NCI-H128 (cell line): ENCODE measurements around the gene SLC10A7.

Experiments
- DNase-seq: peaks from one replicate; lab custom pipeline; 2025; ENCODE audit not compliant: unreplicated experiment; lab: John Stamatoyannopoulos, UW

SLC10A7 gene

DNA sequence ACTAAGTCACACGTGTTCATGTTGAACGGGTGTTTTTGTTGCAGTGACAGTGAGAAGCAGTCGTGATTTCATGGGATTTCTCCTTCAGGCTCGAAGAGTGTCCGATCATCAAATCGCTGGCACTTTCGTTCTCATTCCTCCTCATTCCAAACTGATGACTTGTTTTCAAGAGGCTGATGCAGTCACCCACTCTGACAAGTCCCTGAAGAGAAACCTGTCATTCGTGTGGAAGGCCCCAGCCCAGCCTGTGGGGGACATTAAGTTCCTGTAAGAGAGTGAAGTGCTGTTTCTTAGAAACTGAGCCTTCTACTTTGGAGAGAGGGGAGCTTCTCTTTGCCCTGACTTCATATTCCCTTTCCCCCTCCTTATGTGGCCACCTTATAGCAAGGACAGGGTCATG lies 299.4 kb downstream of the SLC10A7 start:
- DNase-seq = no peak

DNA sequence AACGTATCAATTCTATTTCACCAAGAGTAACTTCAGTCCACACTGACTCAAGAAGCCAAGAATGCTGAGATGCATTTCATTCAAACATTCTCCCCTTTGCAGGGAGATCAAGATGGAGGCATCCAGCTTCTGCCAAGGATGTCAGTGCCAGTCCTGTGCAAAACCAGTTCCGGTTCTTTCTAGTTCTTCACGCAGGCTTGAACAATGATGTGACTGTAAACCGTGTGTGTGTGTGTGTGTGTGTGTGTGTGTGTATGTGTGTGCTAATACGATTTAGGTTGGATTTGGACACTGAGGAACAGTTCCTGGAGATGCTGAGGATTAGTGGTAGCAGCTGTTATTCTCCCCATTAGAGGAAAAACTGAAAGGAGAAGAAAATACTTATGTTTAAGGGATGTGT lies 307.5 kb downstream of the SLC10A7 start, which contains the start of gene REELD1:
Gene REELD1, plus strand, starts transcription at position 301 of the 400 bp plus-strand sequence. CDS start 2,415 bp downstream, outside the sequence.
- no peak for DNase-seq

GRCh38 chr4:146212781-146213180 lies 309.0 kb downstream of the SLC10A7 start:
- DNase-seq = no peak

GRCh38 chr4:146211440-146211839 lies 310.3 kb downstream of the SLC10A7 start:
- no peak for DNase-seq

GRCh38 chr4:146210890-146211289 lies 310.9 kb downstream of the SLC10A7 start:
- no peak for DNase-seq

- no peak for DNase-seq
Observed at GRCh38 chr4:146207410-146207809, 314.3 kb downstream of the SLC10A7 start.
